NCI-H345 treated with DMSO at 0.1 percent for 48 hours (cell line): ENCODE data around the gene RNU5B-1.

ENCODE experiments used
- DNase-seq: peaks from one replicate; lab custom pipeline; 2025; ENCODE audit not compliant: unreplicated experiment; lab: John Stamatoyannopoulos, UW

The RNU5B-1 gene

DNA sequence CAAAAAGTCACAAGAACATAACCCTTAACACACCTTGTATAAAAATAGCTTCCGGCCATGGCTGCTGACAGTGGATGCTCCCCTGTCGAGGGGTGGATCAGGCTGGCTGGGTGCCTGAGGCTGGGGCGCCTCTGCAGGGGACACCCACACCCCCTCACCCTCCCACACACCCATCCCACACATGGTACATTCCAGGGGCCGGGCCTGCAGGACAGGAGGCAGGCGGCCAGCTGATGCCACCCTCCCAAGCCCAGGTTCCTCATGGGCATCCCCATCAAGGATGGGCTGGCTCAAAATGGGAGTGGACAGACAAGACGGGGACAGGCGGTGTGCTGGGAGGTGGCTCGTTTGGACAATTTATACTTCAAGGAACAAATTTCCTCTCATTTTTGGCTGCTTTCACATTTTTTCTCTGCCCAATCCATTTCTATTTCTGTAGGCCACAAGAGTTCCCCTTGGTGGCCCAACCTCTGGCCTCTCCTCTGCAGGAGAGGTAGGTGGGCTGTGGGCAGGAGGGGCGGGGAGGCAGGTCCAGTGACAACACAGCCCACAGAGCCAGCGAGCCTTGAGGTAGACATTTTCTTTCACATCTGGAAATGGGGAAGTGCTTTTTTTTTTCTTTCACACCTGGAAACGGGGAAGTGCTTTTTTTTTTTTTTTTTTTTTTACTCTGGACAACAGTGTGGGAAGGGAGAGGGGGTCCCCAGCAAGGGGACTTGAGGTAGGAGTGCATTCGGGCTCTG is 23.3 kb downstream of the RNU5B-1 start:
- DNase-seq, result no peak

DNA sequence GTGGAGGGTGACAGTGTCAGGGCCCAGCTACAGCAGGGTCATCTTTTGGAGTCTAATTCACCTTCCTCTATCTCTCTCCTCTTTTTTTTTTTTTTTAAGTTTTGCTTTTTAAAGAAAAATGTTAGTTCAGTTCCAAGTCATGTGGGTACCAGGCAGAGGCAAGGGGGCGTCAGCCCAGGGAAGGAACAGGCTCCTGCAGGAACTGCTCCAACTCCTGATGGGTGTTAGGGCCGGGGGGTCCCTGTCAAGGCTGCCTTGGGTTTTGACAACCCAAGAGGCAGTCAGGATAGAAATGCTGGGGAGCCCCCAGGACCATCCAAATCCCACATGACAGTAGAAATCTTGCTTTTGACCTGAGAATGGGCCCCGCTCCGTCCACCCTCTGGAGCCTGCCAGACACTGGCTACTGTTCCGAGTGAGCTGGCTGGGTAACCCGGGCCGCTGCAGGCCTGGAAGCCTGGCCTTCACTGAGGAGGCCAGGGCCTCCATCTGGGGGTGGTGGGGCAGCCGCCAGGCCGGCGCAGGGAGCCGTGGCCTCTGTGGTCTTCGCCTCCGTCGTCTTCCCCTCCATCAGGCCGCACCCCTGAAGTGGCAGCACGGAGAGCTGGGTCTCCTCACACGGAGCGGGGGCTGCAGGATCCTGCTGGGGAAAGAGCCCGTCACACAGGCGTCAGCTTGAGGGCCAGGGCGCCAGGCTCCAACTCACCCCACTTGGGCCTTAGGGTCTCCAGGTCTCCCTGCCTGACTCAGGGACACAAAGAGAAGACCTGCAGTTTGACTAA is 24.2 kb downstream of the RNU5B-1 start:
- no peak for DNase-seq

DNA sequence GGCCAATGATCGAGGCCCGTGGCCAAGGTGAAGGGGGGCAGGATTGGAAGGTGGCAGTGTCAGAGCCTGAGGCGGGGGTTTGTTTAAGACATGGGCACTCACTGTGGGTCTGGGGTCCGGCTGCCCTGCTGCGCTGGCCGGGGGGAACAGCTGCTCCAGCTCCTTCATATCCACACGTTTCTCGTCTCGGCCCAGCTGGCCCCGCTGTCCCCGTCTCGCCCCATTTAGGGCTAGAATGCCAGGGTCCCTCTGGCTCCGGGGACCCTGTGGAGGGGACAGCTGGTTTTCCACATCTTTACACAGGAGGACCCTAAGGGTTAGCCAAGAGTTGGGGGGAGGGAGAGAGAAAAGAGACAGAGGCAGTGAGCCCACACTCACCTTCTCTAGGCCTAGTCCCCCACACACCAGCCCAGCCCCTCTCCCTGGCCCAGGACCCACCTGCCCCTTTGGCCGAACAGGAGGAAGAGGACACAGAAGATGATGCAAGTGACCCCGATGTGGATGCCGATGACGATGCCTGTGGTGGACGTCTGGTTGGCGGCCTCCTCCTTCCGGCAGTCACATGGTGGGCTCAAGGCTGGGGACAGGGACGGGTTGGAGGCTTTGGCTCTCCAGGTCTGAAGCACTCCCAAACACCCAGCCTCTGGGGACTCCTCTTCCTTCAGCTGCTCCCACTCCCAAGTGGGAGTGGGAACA is 25.0 kb downstream of the RNU5B-1 start:
- no peak for DNase-seq

DNA sequence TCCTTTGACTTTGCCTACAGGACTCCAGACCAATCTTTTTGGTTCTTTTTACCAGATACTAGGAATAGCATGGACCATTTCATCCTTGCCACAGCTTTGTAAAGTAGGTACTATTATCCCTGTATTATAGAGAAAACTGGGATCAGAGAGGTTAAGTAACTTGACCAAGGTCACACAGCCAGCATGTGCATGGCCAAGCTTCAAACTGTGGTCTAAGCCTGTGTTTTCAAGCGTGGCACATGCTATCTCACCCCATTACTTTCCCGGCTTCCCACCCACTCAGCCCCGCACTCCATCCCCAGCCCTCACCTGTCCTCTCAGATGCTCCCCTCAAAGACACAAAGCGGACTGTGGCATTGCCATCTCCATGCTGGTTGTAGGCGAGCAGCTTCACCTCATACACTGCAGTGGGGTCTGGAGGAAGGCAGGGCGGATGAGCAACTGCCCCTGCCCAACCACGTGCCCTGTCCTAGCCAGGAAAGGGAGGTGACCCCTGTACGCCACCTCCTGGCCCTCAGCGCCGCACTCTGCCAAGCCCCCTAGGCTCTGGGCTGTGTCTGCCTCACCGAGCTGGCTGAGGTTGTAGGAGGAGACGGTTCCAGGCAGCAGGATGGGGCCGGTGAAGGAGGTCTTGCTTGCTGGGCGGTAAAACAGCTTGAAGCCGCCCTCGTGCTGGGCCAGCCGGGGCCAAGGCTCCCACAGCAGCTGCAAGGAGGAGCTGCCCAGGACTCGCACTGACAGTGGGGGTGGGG is 25.7 kb downstream of the RNU5B-1 start:
- DNase-seq, result no peak

DNA sequence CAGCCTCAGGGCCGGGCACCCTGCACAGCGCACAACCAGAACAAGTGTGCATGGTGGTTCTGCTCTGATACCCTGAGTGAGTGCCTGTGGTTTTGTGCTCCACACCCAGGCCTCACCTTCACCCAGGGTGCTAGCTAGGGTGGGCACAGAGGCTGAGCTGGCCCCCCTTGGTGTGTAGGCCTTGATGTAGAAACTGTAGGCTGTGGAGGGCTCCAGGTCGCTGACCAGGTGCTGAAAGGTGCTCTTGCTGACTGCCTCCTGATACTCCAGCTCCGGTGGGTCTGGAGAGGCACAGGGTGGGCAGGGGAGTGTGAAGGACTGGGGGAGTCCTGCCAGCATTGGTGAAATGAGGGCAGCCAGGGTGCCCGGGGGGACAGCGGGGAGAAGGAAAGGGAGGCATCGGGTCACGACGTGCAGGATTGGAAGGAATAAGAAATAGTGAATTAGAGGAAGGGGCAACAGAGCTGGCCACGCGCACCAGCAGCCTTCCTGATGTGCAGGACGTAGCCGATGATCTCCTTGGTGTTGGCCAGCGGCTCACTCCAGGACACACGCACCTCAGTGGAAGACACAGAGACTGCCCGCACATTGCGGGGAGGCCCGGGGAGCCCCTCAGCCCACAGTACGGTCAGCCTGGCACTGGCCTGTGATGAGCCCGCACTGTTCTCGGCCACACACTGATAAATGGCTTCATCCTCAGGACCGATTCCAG is 26.6 kb downstream of the RNU5B-1 start:
- DNase-seq, result no peak

DNA sequence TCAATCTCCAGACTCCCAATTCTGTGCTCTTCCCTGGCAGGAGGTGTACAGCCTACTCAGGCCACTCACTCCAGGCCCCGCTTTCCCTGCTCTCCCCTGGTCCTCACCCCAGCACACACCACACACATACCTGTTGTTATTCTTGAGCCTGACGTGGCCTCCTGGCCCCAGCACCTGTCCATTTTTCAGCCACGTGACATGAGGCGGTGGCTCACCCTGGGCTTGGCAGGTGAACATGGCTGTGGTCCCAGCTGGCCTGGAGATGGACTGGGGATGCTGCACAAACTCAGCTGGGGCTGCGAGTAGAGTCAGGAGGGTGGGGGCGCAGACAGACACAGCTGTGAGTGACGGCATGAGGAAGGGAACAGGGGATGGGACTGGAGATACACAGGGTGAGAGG is 27.3 kb downstream of the RNU5B-1 start:
- DNase-seq, result no peak

DNA sequence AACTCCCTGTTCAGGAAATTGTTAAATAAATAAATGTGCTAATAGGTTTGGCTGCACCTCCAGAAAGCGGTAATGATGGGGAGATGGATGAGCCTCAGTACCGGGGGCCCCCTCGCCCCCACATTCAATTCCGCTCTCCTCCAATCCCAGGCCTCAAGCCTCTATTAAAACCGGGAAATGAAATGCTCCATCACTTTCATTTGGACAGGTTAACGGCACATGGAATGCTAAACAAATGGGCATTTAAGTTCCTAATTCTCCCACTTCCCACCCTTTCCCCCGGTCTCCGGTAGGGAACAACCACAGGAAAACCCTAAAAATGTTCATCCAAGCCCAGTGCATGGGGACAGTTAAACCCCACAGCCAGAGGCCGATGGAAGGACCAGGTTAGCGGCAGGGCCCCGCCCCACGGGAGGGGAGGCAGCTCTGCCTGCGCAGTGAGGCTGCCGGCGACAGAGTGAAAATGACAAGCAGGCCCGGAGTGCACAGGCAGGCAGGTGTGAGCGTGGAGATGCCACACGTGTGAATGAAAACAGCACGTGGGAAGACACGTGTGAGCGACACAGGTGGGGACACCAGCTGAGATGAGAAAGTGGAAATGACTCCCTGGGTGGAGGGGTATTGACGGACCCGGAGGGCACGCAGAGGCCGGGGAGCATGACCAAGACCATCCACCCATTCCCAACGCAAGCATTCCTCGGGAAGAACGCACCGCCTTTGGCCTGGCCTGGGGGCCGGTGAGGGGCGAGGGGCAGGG is 28.1 kb downstream of the RNU5B-1 start:
- DNase-seq, result no peak

DNA sequence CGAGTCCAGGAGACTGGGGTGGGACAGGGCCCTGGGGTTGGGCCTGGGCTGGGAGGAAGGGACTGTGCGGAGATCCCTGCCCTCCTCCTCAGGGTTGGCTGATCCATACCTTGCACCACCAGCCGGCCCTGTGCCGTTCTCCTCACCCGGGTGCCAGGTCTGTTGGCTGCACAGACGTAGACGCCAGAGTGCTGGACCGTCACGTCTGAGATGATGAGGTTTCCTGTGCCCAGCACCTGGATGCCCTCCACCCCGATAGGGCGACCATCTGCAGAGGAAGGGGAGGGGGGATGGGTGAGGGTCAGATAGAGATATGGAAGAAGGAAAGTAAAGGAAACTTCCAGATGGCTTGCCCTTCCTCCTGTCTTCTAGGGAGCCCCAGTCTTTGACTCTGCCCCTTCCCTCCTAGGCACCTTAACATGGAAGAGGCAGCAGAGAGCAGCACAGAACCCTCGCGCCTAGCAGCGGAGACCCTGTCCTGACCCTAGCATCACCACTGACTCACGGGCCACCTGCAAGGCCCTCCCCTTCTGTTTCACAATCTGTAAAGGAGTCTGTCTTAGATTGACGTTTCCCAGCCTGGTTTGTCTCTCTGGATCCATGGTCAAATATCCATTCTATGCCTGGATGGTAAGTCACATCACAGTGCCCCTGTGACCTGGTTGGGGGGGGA is 28.8 kb downstream of the RNU5B-1 start:
- DNase-seq, result no peak

DNA sequence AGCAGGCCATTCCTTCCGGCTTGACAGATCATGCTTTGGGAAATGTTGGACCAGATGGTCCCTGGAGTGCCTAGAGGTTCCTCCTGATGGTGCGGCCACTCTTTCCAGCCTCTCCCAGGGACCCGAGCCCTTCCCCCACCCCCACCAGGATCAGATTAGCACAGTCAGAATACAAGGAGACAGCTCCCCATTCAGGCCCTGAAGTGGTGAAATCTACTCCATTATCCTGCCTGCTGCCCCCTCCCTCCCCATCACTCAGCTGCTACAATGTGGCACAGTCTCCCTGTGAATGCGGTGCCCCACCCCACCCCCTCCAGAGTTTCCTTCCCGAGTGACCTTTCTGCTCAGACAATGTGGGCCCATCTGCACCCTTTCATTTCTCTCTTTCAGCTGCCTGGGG is 29.4 kb downstream of the RNU5B-1 start:
- no peak for DNase-seq

DNA sequence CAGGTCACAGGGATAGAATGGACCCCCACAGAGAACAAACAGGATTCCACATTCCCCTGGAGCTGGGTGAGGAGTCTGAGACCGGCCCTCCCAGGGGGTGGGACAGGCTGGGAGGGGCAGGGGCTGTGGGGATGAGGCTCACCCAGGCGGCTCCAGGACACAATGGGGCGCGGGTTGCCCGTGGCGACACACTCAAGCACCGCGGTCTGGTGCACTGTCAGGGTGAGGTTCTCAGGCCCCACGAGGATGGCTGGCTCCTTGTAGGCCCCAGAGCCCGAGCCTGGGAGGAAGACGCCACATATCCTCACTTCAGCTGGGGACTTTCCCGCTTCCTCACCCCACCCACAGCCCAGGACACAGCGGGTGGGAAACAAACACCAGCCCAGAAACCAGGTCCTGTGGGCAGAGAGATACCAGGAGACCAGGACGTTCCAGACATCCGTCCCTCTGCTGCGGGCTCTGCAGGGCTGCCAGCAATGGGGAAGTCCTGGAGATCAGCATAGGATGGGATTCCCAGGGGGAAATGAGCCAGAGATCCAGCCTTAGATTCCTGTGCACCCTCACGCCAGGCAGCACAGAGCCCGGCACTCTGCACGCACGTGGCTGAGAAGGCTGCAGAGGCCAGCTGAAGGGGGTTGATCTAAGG is 30.2 kb downstream of the RNU5B-1 start:
- DNase-seq, result no peak

DNA sequence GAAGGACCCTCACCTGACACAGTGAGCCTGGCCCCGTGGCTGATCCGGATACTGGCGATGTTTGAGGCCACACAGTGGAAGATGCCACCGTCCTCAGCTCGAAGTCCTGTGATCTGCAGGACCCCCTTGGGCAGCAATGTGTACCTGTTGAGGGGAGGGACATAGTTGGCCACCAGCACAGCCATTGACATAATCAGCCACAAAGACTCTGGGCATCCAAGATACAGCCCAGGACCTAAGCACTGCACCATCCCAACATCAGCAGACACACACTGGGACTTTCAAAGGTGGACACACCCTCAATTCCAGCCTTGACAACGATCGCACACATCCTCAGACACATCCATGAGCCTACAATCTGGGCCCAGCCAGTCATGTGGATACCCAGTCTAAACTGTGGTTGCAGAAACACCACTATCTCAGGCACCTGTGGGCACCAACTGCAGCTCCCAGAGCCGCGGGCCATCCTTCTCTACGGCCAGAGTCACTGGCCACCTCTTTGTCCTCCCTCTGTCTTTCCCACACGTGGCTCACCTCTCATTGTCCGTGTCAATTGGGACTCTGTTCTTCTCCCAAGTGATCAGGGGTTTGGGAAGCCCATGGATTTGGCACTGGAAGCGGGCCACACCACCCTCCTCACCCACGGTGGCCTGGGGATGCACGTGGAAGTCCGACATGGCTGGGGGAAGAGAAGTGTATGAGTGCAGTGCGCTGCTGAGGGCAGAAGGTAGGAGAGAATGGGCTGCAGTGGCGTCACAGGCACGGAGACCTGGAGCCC is 31.0 kb downstream of the RNU5B-1 start:
- DNase-seq, result no peak

DNA sequence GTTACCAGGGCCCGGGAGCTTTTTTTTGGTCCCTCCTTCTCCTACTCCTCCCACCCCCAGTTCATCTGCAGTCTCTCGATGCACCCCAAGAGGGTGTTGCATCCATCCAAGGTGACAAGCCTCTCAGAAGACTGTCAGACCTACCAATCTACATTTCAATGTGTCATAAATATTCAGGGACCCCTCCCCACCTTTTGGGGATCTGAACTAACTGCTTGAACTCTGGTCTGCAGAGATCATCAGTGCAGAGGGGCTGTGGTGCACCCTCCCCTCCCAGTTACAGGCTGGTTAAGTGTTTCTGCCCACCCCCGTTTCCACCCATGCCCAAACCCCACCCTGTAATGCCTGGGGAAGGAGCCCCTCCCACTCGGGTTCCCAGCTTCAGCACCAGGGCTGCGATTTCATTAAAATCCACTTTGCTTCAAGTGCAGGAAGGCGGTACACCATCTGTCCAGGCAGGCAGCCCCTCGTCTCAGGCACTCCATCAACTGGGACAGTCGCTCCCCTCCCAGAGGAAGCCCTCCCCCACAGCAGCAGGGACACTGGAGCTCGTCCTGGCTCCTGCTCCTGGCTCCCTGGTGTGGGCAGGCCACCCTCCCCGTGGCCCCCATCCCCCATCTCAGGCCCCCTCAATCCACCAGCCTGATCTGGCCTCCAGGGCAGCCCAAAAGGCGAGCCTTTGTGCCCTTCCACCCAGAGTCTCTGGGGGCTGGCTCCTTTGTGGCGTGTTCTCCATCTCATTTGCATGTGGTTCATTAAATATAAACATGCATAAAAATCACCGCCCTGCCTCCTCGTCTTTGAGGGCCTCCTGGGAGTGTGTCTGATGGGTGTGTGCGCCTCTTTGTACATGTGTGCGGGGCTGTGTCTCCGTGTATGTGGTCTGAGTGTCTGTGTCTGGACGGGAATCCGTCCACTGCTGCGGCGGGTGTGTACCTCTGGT is 32.3 kb downstream of the RNU5B-1 start:
- DNase-seq, result no peak

DNA sequence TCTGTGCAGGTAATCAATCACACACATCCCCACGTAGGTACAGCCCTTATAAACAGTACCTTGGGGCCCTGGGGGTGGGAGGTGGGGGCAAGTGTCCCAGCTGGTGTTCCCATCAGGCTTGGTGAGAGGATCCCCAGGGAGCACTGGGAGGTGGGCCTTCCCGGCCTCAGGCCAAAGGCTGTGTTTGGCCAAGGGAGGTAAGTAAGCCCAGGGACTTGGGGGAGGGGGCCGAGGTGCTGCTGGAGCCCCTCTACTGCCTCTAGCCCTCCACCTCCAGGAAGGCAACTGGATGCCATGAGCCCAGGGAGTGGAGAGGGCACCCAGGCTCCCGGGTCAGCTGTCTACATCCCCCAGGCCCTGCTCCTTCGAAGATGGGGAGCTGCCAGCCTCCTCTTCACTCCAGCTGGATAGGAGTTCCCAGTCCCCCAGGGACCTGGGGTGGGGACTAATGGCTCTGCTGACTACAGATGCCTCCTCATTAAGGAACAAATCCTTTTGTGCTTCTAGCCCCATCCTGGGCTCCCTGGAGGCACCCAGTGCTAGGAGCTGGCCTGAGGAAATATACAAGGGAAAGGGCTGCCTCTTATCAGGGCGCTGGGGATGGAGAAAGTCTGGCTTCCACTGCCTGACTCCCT is 33.1 kb downstream of the RNU5B-1 start:
- DNase-seq, result peak; percentile 19

DNA sequence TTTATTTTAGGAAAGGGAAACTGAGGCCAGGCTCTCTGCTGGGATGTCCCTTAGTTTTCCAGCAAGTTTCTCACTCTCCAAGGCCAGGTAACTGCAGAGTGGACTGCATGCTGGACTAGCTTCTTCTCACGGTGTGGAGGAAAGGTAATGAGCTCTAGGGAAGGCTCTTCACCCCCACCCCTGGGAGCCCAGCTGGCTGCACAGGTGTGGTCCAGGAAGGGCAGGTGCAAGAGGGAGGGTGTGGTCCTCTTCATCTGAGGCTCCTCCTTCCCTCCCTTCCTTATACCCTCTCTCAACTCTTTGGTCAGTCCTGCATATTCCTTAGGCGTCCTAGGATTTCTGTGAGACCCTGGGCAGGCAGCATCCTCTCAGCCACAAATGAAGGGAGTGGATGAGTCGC is 33.9 kb downstream of the RNU5B-1 start:
- no peak for DNase-seq

DNA sequence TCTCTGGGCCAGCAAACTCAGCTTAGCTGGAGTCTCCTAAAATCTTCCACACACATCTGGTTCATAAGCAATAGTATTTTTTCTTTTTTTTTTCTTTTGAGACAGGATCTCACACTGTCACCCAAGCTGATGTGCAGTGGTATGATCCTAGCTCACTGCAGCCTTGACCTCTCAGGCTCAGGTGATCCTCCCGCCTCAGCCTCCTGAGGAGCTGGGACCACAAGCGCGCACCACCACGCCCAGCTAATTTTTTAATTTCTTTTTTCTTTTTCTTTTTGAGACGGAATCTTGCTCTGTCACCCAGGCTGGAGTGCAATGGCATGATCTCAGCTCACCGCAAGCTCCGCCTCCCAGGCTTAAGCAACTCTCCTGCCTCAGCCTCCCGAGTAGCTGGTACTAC is 34.3 kb downstream of the RNU5B-1 start:
- no peak for DNase-seq

DNA sequence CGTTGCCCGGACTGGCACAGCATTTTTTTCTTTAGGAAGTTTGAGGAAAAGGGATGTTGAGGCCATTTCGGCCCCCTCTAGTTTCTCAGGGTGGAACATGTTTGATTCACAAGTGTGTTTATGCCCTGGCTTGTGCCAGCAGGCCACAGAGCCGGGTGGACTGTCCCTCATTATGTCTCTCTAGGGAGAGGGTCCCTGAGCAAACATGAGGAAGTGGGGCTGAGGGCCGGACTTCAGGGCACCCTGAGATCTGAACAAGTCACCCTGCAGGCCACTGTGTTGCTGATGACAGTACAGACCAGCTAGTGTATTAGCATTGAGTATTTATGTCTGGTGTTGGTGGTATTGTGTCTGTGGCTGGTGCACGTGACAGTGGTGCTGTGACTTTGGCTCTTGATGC is 34.9 kb downstream of the RNU5B-1 start:
- DNase-seq, result no peak

DNA sequence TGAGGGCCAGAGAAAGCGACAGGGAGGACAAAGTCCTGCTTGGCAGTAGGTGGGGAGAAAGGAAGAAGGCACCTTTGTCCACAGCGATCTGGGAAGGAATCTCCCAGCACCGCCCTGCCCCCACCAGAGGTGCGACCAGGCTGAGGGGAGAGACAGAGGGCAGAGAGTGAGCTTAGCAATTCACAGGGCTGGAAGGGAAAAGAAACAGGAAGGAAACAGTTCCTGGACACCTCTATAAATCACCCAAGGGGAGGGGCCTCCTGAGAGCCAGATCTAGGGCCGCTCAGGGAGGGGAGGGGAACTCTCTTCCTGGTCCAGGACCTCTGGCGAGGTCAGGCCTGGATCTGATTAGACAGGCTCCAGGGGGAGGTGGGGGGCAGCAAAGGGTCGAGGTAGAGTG is 35.4 kb downstream of the RNU5B-1 start:
- no peak for DNase-seq
